ENCODE results near the gene ADAM23. TPM values are rescaled to one million over a fixed set of nuclear protein-coding genes. Genes with fewer than 3 reads are reported as not detected.

The ADAM23 gene
- total and polyA plus RNA-seq, 9 donors, result 0.83 to 18.8 (median 4.1) TPM

GRCh38 chr2:206462240-206462854 is 19.0 kb downstream of the ADAM23 start:
- H3K36me3 ChIP-seq, result no peaks in the 10 kb centered on the region
- no peak overlapping the region for H3K4me3 ChIP-seq
- no peak overlapping the region for H3K27ac ChIP-seq
- no peaks in the 10 kb centered on the region for H3K27me3 ChIP-seq
- H3K4me1 ChIP-seq (ENCODE audit: insufficient read depth), result no peaks in the 10 kb centered on the region
- no peak for DNase-seq
- H3K9me3 ChIP-seq, result peaks cover 0 to 7% of the 10 kb centered on the region in 2 donors
- no peak for TF ChIP-seq POLR2A (IDR thresholded peaks at IDR 0.05)
- no peak for TF ChIP-seq EP300 (IDR thresholded peaks at IDR 0.05)
- TF ChIP-seq CTCF (IDR thresholded peaks at IDR 0.05), result no peak
- 54 to 56% (median 56%) methylated on average over 6 of the region's 6 CpGs for WGBS, 3 donors
- intact Hi-C loops (cut with DNase I), result no loop called here

- intact Hi-C loops (cut with DNase I), result no loop called here
- Histone ChIP-seq H3K27me3 (no peaks in the 10 kb centered on the region), H3K4me1 (ENCODE audit: insufficient read depth) (no peaks in the 10 kb centered on the region), H3K4me3 (no peak overlapping the region), H3K9me3 (peaks cover 0 to 7% of the 10 kb centered on the region in 2 donors), H3K27ac (no peak overlapping the region), H3K36me3 (no peaks in the 10 kb centered on the region)
- 92 to 93% (median 92%) methylated on average over 5 of the region's 5 CpGs for WGBS, 3 donors
- DNase-seq, result no peak
- TF ChIP-seq EP300 (IDR thresholded peaks at IDR 0.05) (no peak), POLR2A (IDR thresholded peaks at IDR 0.05) (no peak)
Measured at GRCh38 chr2:206463685-206464084, 20.4 kb downstream of the ADAM23 start.

GRCh38 chr2:206464597-206464996 is 21.3 kb downstream of the ADAM23 start:
- Histone ChIP-seq H3K4me1 (ENCODE audit: insufficient read depth) (no peaks in the 10 kb centered on the region), H3K27me3 (no peaks in the 10 kb centered on the region), H3K27ac (no peak overlapping the region), H3K36me3 (no peaks in the 10 kb centered on the region), H3K9me3 (peaks cover 0 to 7% of the 10 kb centered on the region in 2 donors), H3K4me3 (no peak overlapping the region)
- WGBS, 3 donors, result 74 to 89% (median 77%) methylated on average over 2 of the region's 2 CpGs
- intact Hi-C loops (cut with DNase I), result no loop called here
- DNase-seq, result no peak
- TF ChIP-seq EP300 (IDR thresholded peaks at IDR 0.05), result no peak
- TF ChIP-seq CTCF (IDR thresholded peaks at IDR 0.05), result no peak
- TF ChIP-seq POLR2A (IDR thresholded peaks at IDR 0.05), result no peak

GRCh38 chr2:206471524-206472062 is 28.3 kb downstream of the ADAM23 start:
- Histone ChIP-seq H3K27ac (no peak overlapping the region), H3K9me3 (no peaks in the 10 kb centered on the region), H3K4me1 (ENCODE audit: insufficient read depth) (no peaks in the 10 kb centered on the region), H3K4me3 (no peak overlapping the region), H3K27me3 (no peaks in the 10 kb centered on the region), H3K36me3 (no peaks in the 10 kb centered on the region)
- no peak for DNase-seq
- intact Hi-C loops (cut with DNase I), result no loop called here
- WGBS, 3 donors, result 85 to 91% (median 86%) methylated on average over 2 of the region's 2 CpGs
- TF ChIP-seq EP300 (IDR thresholded peaks at IDR 0.05) (no peak), POLR2A (IDR thresholded peaks at IDR 0.05) (no peak), CTCF (IDR thresholded peaks at IDR 0.05) (no peak)

- no peak for DNase-seq
- Histone ChIP-seq H3K36me3 (no peaks in the 10 kb centered on the region), H3K4me3 (no peak overlapping the region), H3K4me1 (ENCODE audit: insufficient read depth) (no peaks in the 10 kb centered on the region), H3K27ac (no peak overlapping the region), H3K27me3 (no peaks in the 10 kb centered on the region), H3K9me3 (no peaks in the 10 kb centered on the region)
- intact Hi-C loops (cut with DNase I), result no loop called here
- TF ChIP-seq CTCF (IDR thresholded peaks at IDR 0.05) (no peak), POLR2A (IDR thresholded peaks at IDR 0.05) (no peak), EP300 (IDR thresholded peaks at IDR 0.05) (no peak)
- WGBS, 3 donors, result 87 to 92% (median 91%) methylated on average over 5 of the region's 5 CpGs
Measured at GRCh38 chr2:206472094-206472493, 28.8 kb downstream of the ADAM23 start.

All from ovary (tissue), 9 donors.